ENCODE results near the gene TAF7. TPM values are rescaled to one million over a fixed set of nuclear protein-coding genes. Genes with fewer than 3 reads are reported as not detected.
A peak's percentile ranks its signal among the peaks of the same experiment; 100 is the strongest.

The TAF7 gene
- total RNA-seq (2022) (77.2 and 78.7 TPM in 2 replicates), Bru-seq, nascent RNA (percentile 99 among the genes with signal in this experiment), BruChase-seq, experiment 1, labeled RNA remaining after a 2-hour chase (percentile 100 among the genes with signal in this experiment), BruChase-seq, experiment 2, labeled RNA remaining after a 6-hour chase (percentile 99 among the genes with signal in this experiment)
- long read RNA-seq, transcript TAF7-201 (1 exons, 2,334 nt), result major isoform, 217 of 218 reads
- long read RNA-seq, partial matches to known transcripts, result 0 of 218 reads
- long read RNA-seq, other reads (novel, unspliced or antisense), result 1 of 218 reads

- H3K4me1 Mint-ChIP-seq (ENCODE audit: low read depth, unreplicated experiment), result peaks cover 6% of the 10 kb centered on the region
- ChIA-PET CTCF (interaction anchor here (0.9 to 1.6 kb wide), 10 partner anchors 10 to 272 kb away, joined by 3 to 13 read pairs (median 4); partner anchors contain the start of genes PCDHB14, PCDHGA1, PCDHGA3 and PCDHGB3), POLR2A (interaction anchor here (0.6 to 1.7 kb wide), 11 partner anchors 10 to 675 kb away, joined by 3 to 13 read pairs (median 4); partner anchors contain the start of genes DIAPH1, PCDHB14, PCDHGA1 and PCDHGA10)
- H3K9me3 Mint-ChIP-seq (ENCODE audit: unreplicated experiment), result peaks cover 27% of the 10 kb centered on the region
- no peaks in the 10 kb centered on the region for H3K27me3 Mint-ChIP-seq (ENCODE audit: insufficient read depth, unreplicated experiment)
- peak within 1 kb of the TSS; percentile 100 for H3K27ac Mint-ChIP-seq (ENCODE audit: unreplicated experiment)
- peaks cover 5% of the 10 kb centered on the region; the same call in 1 of the 2 replicates for H3K4me1 ChIP-seq
- peaks cover 55% of the 10 kb centered on the region for H3K36me3 Mint-ChIP-seq (ENCODE audit: insufficient read depth, unreplicated experiment)
- peak within 1 kb of the TSS; percentile 96 for H3K4me3 Mint-ChIP-seq (ENCODE audit: unreplicated experiment)
- BruUV-seq (replicated peaks), result TSS peak; percentile 68
- intact Hi-C loops (cut with micrococcal nuclease; ENCODE audit: unreplicated experiment), result loop anchor here (1.0 to 5.0 kb wide), 2 partner anchors 92 to 204 kb away; partner anchors contain the start of gene PCDHGA10
- DNase-seq, result peak; percentile 94 to 95
- peak within 1 kb of the TSS; percentile 95 for H3K4me3 ChIP-seq (ENCODE audit: low read depth, low read length)
- H3K27me3 ChIP-seq (replicated peaks; ENCODE audit: control insufficient read depth, insufficient read depth, low read length), result no peaks in the 10 kb centered on the region
- H3K36me3 ChIP-seq (ENCODE audit: control insufficient read depth, insufficient read depth, low read length), result peaks cover 6% of the 10 kb centered on the region; the same call in 1 of the 2 replicates
- H3K9me3 ChIP-seq, result peaks cover 22% of the 10 kb centered on the region
- TF ChIP-seq CTCF (IDR thresholded peaks at IDR 0.05; ENCODE audit: insufficient read depth in 1 of 2, low read depth in 1 of 2, low read length in 1 of 2, severe bottlenecking in 1 of 2, unreplicated experiment in 1 of 2), result peak; percentile 87 to 93
These were observed at the start of gene TAF7 for GRCh38 chr5:141320225-141321169. Gene TAF7 (minus strand): TSS chr5:141320784. CDS start chr5:141320044, 740 bp downstream.

GRCh38 chr5:141366016-141366896, 45.7 kb upstream of the TAF7 start:
- Histone ChIP-seq H3K4me1 (no peaks in the 10 kb centered on the region), H3K4me3 (ENCODE audit: low read depth, low read length) (no peak overlapping the region), H3K27me3 (replicated peaks; ENCODE audit: control insufficient read depth, insufficient read depth, low read length) (no peaks in the 10 kb centered on the region), H3K36me3 (ENCODE audit: control insufficient read depth, insufficient read depth, low read length) (no peaks in the 10 kb centered on the region), H3K9me3 (no peaks in the 10 kb centered on the region; the same call in 1 of the 2 replicates)
- Mint-ChIP-seq H3K27me3 (ENCODE audit: insufficient read depth, unreplicated experiment) (no peaks in the 10 kb centered on the region), H3K27ac (ENCODE audit: unreplicated experiment) (no peak overlapping the region), H3K9me3 (ENCODE audit: unreplicated experiment) (peaks cover 21% of the 10 kb centered on the region), H3K4me3 (ENCODE audit: unreplicated experiment) (no peak overlapping the region), H3K4me1 (ENCODE audit: low read depth, unreplicated experiment) (no peaks in the 10 kb centered on the region), H3K36me3 (ENCODE audit: insufficient read depth, unreplicated experiment) (no peaks in the 10 kb centered on the region)
- ChIA-PET POLR2A (no interaction called here), CTCF (no interaction called here)
- BruUV-seq (replicated peaks), result no TSS peak
- no peak for DNase-seq
- TF ChIP-seq CTCF (IDR thresholded peaks at IDR 0.05; ENCODE audit: insufficient read depth in 1 of 2, low read depth in 1 of 2, low read length in 1 of 2, severe bottlenecking in 1 of 2, unreplicated experiment in 1 of 2), result no peak
- intact Hi-C loops (cut with micrococcal nuclease; ENCODE audit: unreplicated experiment), result no loop called here
